B cell (primary cell): ENCODE results near the gene ATG4A. TPM values are rescaled to one million over a fixed set of nuclear protein-coding genes. Genes with fewer than 3 reads are reported as not detected.

Experiments
- ATAC-seq: fragments of 200-7000 bp; cut with Tn5 transposase; one replicate; pipeline ENCODE4 v1.10.0; 2021; ENCODE audit warnings: low read depth, mild to moderate bottlenecking, moderate number of reproducible peaks, moderate library complexity
- CTCF ChIA-PET: fragments of 350-600 bp; sonication (Branson Sonifier 250); formaldehyde crosslinking; loops from one replicate; lab custom pipeline; 2021; ENCODE audit warnings: antibody characterized with exemption, inconsistent platforms; lab: Charles Lee
- POLR2A ChIA-PET: fragments of 350-600 bp; sonication (Branson Sonifier 250); formaldehyde crosslinking; loops from one replicate; lab custom pipeline; 2021; ENCODE audit warnings: antibody characterized with exemption; lab: Charles Lee
- DNase-seq: peaks from one replicate; pipeline ENCODE4 v3.0.0; 2013
- H2AFZ ChIP-seq: 2 replicates; pipeline ENCODE4 v1.6.1; 2012; ENCODE audit warnings: mild to moderate bottlenecking, low read depth, low read length; ENCODE audit not compliant: insufficient read depth, poor library complexity, severe bottlenecking
- H3K27ac ChIP-seq, 2 donors: 1 replicate in 1 of 2; 2 replicates in 1 of 2; pipeline ENCODE4 v1.5.1; 2012 to 2013; ENCODE audit warnings: low read length in 2 of 2, mild to moderate bottlenecking in 2 of 2, moderate library complexity in 1 of 2
- H3K27me3 ChIP-seq, 4 experiments: fragments of 200-600 bp in 1 of 4; sonication (generic) in 1 of 4; replicated peaks in 1 of 4; 1 replicate in 2 of 4; 2 replicates in 2 of 4; pipeline versions ENCODE4 v1.6.1 to v1.7.0; 2013 to 2016; ENCODE audit warnings: low read length in 3 of 4, mild to moderate bottlenecking in 2 of 4, mixed read lengths in 1 of 4, moderate library complexity in 1 of 4; ENCODE audit not compliant: insufficient read depth in 4 of 4, control insufficient read depth in 3 of 4; ENCODE audit errors: control extremely low read depth in 1 of 4
- H3K36me3 ChIP-seq, 2 experiments: replicated peaks in 1 of 2; 1 replicate in 1 of 2; 2 replicates in 1 of 2; pipeline versions ENCODE4 v1.6.1 to v1.7.1; 2013; ENCODE audit warnings: low read length in 1 of 2; ENCODE audit not compliant: insufficient read depth in 2 of 2, control insufficient read depth in 1 of 2; ENCODE audit errors: control extremely low read depth in 1 of 2, extremely low read depth in 1 of 2
- H3K4me1 ChIP-seq, 2 donors: fragments of 200-600 bp in 1 of 2; sonication (generic) in 1 of 2; 1 replicate in 1 of 2; 2 replicates in 1 of 2; pipeline versions ENCODE4 v1.5.1 to v1.6.1; 2013 to 2017; ENCODE audit warnings: low read length in 2 of 2; ENCODE audit not compliant: control insufficient read depth in 2 of 2, insufficient read depth in 2 of 2
- H3K4me2 ChIP-seq: replicated peaks from 2 replicates; pipeline ENCODE3; 2012; ENCODE audit warnings: mild to moderate bottlenecking, low read depth, low read length; ENCODE audit not compliant: poor library complexity, severe bottlenecking
- H3K4me3 ChIP-seq, 5 experiments: fragments of 200-600 bp in 1 of 5; sonication (generic) in 1 of 5; 1 replicate in 3 of 5; 2 replicates in 2 of 5; pipeline versions ENCODE4 v1.5.1 to v1.7.0; 2011 to 2016; ENCODE audit warnings: low read length in 4 of 5, mild to moderate bottlenecking in 4 of 5, low read depth in 2 of 5, control low read depth in 1 of 5, moderate library complexity in 1 of 5; ENCODE audit not compliant: insufficient read depth in 1 of 5; ENCODE audit errors: control extremely low read depth in 1 of 5, extremely low read depth in 1 of 5
- H3K79me2 ChIP-seq: fragments of 200-600 bp; sonication (generic); one replicate; pipeline ENCODE4 v1.6.0; 2016; ENCODE audit warnings: low read length; ENCODE audit not compliant: control insufficient read depth, insufficient read depth
- H3K9ac ChIP-seq: fragments of 200-600 bp; sonication (generic); 2 replicates; pipeline ENCODE4 v1.6.1; 2017; ENCODE audit warnings: mild to moderate bottlenecking, low read length, moderate library complexity
- H3K9me3 ChIP-seq, 3 donors: one replicate each; pipeline versions ENCODE4 v1.6.1 to v1.7.1; 2013; ENCODE audit warnings: low read length in 2 of 3; ENCODE audit not compliant: control insufficient read depth in 2 of 3, insufficient read depth in 1 of 3; ENCODE audit errors: control extremely low read depth in 1 of 3
- H4K20me1 ChIP-seq: 2 replicates; pipeline ENCODE4 v1.6.0; 2012; ENCODE audit warnings: mild to moderate bottlenecking, low read length; ENCODE audit not compliant: insufficient read depth, control insufficient read depth, poor library complexity, severe bottlenecking
- H3K27ac Mint-ChIP-seq: one replicate; pipeline ENCODE4 v1.8.0; 2021; ENCODE audit warnings: mixed read lengths
- H3K27me3 Mint-ChIP-seq: one replicate; pipeline ENCODE4 v1.8.0; 2021; ENCODE audit warnings: mixed read lengths
- H3K4me1 Mint-ChIP-seq: one replicate; pipeline ENCODE4 v1.8.0; 2021; ENCODE audit warnings: mixed read lengths
- H3K4me3 Mint-ChIP-seq: one replicate; pipeline ENCODE4 v1.8.0; 2021; ENCODE audit warnings: mixed read lengths
- H3K9me3 Mint-ChIP-seq: one replicate; pipeline ENCODE4 v1.8.0; 2022; ENCODE audit warnings: mixed read lengths; ENCODE audit not compliant: insufficient read depth
- CTCF ChIP-seq: fragments of 200-600 bp; IDR thresholded peaks from one replicate; pipeline ENCODE4 v1.8.0; 2022; ENCODE audit warnings: antibody characterized with exemption, mild to moderate bottlenecking
- EZH2 ChIP-seq: IDR thresholded peaks from 2 replicates; pipeline ENCODE4 v1.6.1; 2012; ENCODE audit warnings: borderline replicate concordance, low read depth, mild to moderate bottlenecking, moderate library complexity, low read length; ENCODE audit not compliant: insufficient read depth, poor library complexity, severe bottlenecking
- WGBS: methylation state at CpG from one replicate; pipeline ENCODE4 v1.1.5; 2013; ENCODE audit warnings: missing lambda C conversion rate; ENCODE audit not compliant: insufficient coverage; 5-methylcytosine and 5-hydroxymethylcytosine counted together
- intact Hi-C: fragments of 100-400 bp; cut with micrococcal nuclease; formaldehyde crosslinking; loops from one replicate; pipeline ENCODE4 v1.10.0; 2022
- polyA plus RNA-seq: library from polyadenylated mRNA; depleted of rRNA; stranded (reverse); fragments of >200 nt; gene quantifications from 2 replicates; pipeline ENCODE4 v1.2.3, GENCODE V29; 2012
- total RNA-seq, 2 donors: library from RNA; stranded (reverse); fragments of 120-200 nt in 1 of 2; gene quantifications; 1 replicate in 1 of 2; 2 replicates in 1 of 2; pipeline versions ENCODE4 v1.2.3 to v1.2.4, GENCODE V29; 2013 to 2022

The ATG4A gene
- total and polyA plus RNA-seq, 2 donors (not counting 1 experiment from before 2014, with no cell fraction given): 6.1 to 11.4 TPM

GRCh38 chrX:108134724-108135123 lies 43.1 kb downstream of the ATG4A start:
- Histone ChIP-seq H3K36me3 (peaks cover 3 to 40% of the 10 kb centered on the region in 2 experiments), H3K79me2 (no peaks in the 10 kb centered on the region), H3K4me1 (no peaks in the 10 kb centered on the region), H4K20me1 (no peaks in the 10 kb centered on the region), H3K4me2 (no peak overlapping the region), H3K27ac (no peak overlapping the region), H3K4me3 (no peak overlapping the region), H3K9me3 (no peaks in the 10 kb centered on the region), H2AFZ (no peak overlapping the region), H3K27me3 (no peaks in the 10 kb centered on the region), H3K9ac (no peak overlapping the region)
- DNase-seq: no peak
- Mint-ChIP-seq H3K4me1 (no peaks in the 10 kb centered on the region), H3K27ac (no peak overlapping the region), H3K9me3 (no peaks in the 10 kb centered on the region), H3K27me3 (no peaks in the 10 kb centered on the region), H3K4me3 (no peak overlapping the region)
- TF ChIP-seq CTCF (no peak), EZH2 (no peak)
- no peak for ATAC-seq
- CTCF ChIA-PET: no interaction called here
- POLR2A ChIA-PET: no interaction called here
- WGBS: no CpG with 5 or more reads among the region's 1 CpG
- intact Hi-C loops: no loop called here

GRCh38 chrX:108138814-108139702 lies 47.5 kb downstream of the ATG4A start:
- no CpG with 5 or more reads among the region's 7 CpGs for WGBS
- ChIA-PET POLR2A (no interaction called here), CTCF (no interaction called here)
- Mint-ChIP-seq H3K27me3 (no peaks in the 10 kb centered on the region), H3K9me3 (no peaks in the 10 kb centered on the region), H3K4me1 (no peaks in the 10 kb centered on the region), H3K4me3 (no peak overlapping the region), H3K27ac (no peak overlapping the region)
- no peaks in the 10 kb centered on the region for H3K9me3 ChIP-seq
- no peaks in the 10 kb centered on the region for H3K27me3 ChIP-seq
- H3K4me2 ChIP-seq: no peak overlapping the region
- no peaks in the 10 kb centered on the region for H4K20me1 ChIP-seq
- H3K4me3 ChIP-seq: no peak overlapping the region
- H3K9ac ChIP-seq: no peak overlapping the region
- intact Hi-C loops: no loop called here
- TF ChIP-seq EZH2 (no peak), CTCF (no peak)
- no peaks in the 10 kb centered on the region for H3K79me2 ChIP-seq
- no peak overlapping the region for H2AFZ ChIP-seq
- H3K36me3 ChIP-seq: peaks cover 0 to 30% of the 10 kb centered on the region in 2 experiments
- ATAC-seq: no peak
- H3K4me1 ChIP-seq: no peaks in the 10 kb centered on the region
- DNase-seq: no peak
- H3K27ac ChIP-seq: no peak overlapping the region
